Right lobe of liver (tissue), 6 donors: ENCODE measurements around the gene TGFB2. TPM values are rescaled to one million over a fixed set of nuclear protein-coding genes. Genes with fewer than 3 reads are reported as not detected.

ENCODE experiments used
- ATAC-seq, 4 donors: fragments of 200-7000 bp; cut with Tn5 transposase; one replicate each; pipeline ENCODE4 v1.9.1; 2020; ENCODE audit warnings: mild to moderate bottlenecking in 4 of 4, moderate library complexity in 4 of 4
- DNase-seq, 3 donors: peaks; one replicate each; pipeline ENCODE4 v3.0.0-alpha.2; 2020
- H3K27ac ChIP-seq, 3 donors: fragments of 200-600 bp; one replicate each; pipeline ENCODE4 v1.8.0; 2022
- H3K27me3 ChIP-seq, 2 donors: fragments of 200-600 bp; one replicate each; pipeline ENCODE4 v1.8.0; 2022
- H3K36me3 ChIP-seq, 4 donors: fragments of 200-600 bp; sonication (generic) in 1 of 4; one replicate each; pipeline versions ENCODE4 v1.5.1 to v1.8.0; 2017 to 2022; ENCODE audit warnings: control low read depth in 1 of 4
- H3K4me1 ChIP-seq, 4 donors: fragments of 200-600 bp; sonication (generic) in 1 of 4; one replicate each; pipeline versions ENCODE4 v1.5.1 to v1.8.0; 2017 to 2022; ENCODE audit warnings: control low read depth in 1 of 4
- H3K4me3 ChIP-seq, 3 donors: fragments of 200-600 bp; one replicate each; pipeline ENCODE4 v1.8.0; 2022
- H3K9me3 ChIP-seq, 4 donors: fragments of 200-600 bp; sonication (generic) in 1 of 4; one replicate each; pipeline versions ENCODE4 v1.5.1 to v1.8.0; 2017 to 2022; ENCODE audit warnings: control low read depth in 1 of 4
- POLR2A ChIP-seq: fragments of 450-650 bp; IDR thresholded peaks from one replicate; pipeline ENCODE4 v1.6.1; 2017; ENCODE audit warnings: antibody characterized with exemption, mild to moderate bottlenecking
- WGBS: methylation state at CpG from one replicate; pipeline ENCODE4 v1.1.6; 2018; ENCODE audit warnings: low coverage, low lambda C conversion rate; ENCODE audit not compliant: insufficient coverage; ENCODE audit errors: missing lambda C conversion rate; 5-methylcytosine and 5-hydroxymethylcytosine counted together
- intact Hi-C, 2 donors: fragments of 100-400 bp; cut with DNase I; formaldehyde crosslinking; loops; one replicate each; pipeline versions ENCODE4 v1.11.2 to v1.14.1; 2022
- total RNA-seq, 6 experiments: library from RNA; depleted of rRNA in 2 of 6; stranded (reverse); fragments of >200 nt in 2 of 6; fragmentation: NEBNext Ultra II Directional in 3 of 6; extraction: Animal tissue kit (Norgen Biotek cat#: 25700) in 3 of 6; gene quantifications; one replicate each; pipeline versions ENCODE4 v1.1.0 to v1.2.4, GENCODE V29; 2016 to 2023
- TF ChIP-seq, protein P1 (sequence below), 4 donors: fragments of 200-600 bp in 3 of 4; fragments of 450-650 bp in 1 of 4; IDR thresholded peaks; one replicate each; pipeline versions ENCODE4 v1.5.1 to v1.8.0; 2016 to 2022; ENCODE audit warnings: antibody characterized with exemption in 4 of 4, mild to moderate bottlenecking in 2 of 4
- donor health status: DM: no; HTN: yes; CAD: no.
- donor health status: DM: no; HTN: no; CAD: no.
- donor health status: DM: no; HTN: no; CAD: no.
- donor health status: DM: no; HTN: yes; CAD: no.
- donor health status: DM: no; HTN: yes; CAD: no.

TGFB2 gene
- total RNA-seq, 6 experiments from 2014 or later: 0.18 to 2.8 (median 0.34) TPM

GRCh38 chr1:218409946-218410510 is 64.9 kb downstream of the TGFB2 start:
- TF ChIP-seq, protein P1, sequence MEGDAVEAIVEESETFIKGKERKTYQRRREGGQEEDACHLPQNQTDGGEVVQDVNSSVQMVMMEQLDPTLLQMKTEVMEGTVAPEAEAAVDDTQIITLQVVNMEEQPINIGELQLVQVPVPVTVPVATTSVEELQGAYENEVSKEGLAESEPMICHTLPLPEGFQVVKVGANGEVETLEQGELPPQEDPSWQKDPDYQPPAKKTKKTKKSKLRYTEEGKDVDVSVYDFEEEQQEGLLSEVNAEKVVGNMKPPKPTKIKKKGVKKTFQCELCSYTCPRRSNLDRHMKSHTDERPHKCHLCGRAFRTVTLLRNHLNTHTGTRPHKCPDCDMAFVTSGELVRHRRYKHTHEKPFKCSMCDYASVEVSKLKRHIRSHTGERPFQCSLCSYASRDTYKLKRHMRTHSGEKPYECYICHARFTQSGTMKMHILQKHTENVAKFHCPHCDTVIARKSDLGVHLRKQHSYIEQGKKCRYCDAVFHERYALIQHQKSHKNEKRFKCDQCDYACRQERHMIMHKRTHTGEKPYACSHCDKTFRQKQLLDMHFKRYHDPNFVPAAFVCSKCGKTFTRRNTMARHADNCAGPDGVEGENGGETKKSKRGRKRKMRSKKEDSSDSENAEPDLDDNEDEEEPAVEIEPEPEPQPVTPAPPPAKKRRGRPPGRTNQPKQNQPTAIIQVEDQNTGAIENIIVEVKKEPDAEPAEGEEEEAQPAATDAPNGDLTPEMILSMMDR (IDR thresholded peaks at IDR 0.05): no peak
- TF ChIP-seq POLR2A: no peak
- DNase-seq: no peak
- intact Hi-C loops: no loop called here
- no peaks in the 10 kb centered on the region for H3K4me1 ChIP-seq
- no peak overlapping the region for H3K4me3 ChIP-seq
- H3K9me3 ChIP-seq: no peaks in the 10 kb centered on the region
- no peak for ATAC-seq
- no peak overlapping the region for H3K27ac ChIP-seq
- no peaks in the 10 kb centered on the region for H3K36me3 ChIP-seq
- 64% methylated on average over 7 of the region's 8 CpGs for WGBS
- no peaks in the 10 kb centered on the region for H3K27me3 ChIP-seq

DNA sequence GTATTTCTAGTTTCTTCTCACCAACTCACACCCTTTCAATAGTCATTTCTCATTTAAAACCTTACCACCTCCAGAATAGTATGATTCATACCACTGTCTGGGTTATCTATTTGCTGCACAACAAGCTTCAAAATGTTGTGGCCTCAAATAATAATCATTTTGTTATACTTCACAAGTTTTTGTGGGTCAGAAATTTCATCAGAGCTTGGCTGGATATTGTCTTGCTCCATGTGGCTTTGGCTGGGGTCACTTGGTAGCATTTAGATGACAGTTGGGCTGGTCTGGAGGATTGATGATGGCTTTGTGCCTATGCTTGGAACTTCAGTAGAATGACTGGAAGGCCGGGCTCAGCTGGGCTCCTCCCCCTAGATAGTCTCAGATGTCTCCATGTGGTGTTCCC is 66.0 kb downstream of the TGFB2 start:
- TF ChIP-seq, protein P1 (IDR thresholded peaks at IDR 0.05): no peak
- TF ChIP-seq POLR2A: no peak
- H3K4me1 ChIP-seq: no peaks in the 10 kb centered on the region
- intact Hi-C loops: no loop called here
- no peaks in the 10 kb centered on the region for H3K36me3 ChIP-seq
- no peaks in the 10 kb centered on the region for H3K9me3 ChIP-seq
- no peak for ATAC-seq
- DNase-seq: no peak
- no CpG with 5 or more reads among the region's 1 CpG for WGBS
- H3K27ac ChIP-seq: no peak overlapping the region
- no peak overlapping the region for H3K4me3 ChIP-seq
- H3K27me3 ChIP-seq: no peaks in the 10 kb centered on the region

DNA sequence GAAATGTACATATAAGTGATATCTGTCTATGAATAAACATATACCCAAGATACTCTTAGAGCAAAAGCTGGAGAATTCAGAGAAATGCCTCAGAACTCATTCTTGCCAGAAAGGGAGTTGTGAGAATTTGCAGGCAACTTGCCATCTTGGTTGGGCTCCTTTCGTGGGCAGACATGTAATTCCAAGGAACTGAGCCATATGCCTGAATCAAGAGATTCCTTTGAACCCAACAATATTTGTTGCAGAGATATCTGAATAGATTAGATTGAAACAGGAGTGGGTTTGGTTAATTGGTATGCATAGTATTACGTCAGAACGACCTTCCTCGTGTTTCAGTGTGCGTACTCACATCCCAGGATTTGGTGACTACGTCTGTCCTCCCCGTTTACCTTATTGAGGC is 67.0 kb downstream of the TGFB2 start:
- TF ChIP-seq, protein P1 (IDR thresholded peaks at IDR 0.05): no peak
- Histone ChIP-seq H3K27ac (no peak overlapping the region), H3K4me3 (no peak overlapping the region), H3K36me3 (no peaks in the 10 kb centered on the region), H3K9me3 (no peaks in the 10 kb centered on the region), H3K27me3 (no peaks in the 10 kb centered on the region), H3K4me1 (no peaks in the 10 kb centered on the region)
- ATAC-seq: no peak
- intact Hi-C loops: no loop called here
- DNase-seq: no peak
- WGBS: 71% methylated on average over 6 of the region's 7 CpGs

- Histone ChIP-seq H3K27ac (no peak overlapping the region), H3K9me3 (no peaks in the 10 kb centered on the region), H3K4me1 (no peaks in the 10 kb centered on the region), H3K4me3 (no peak overlapping the region), H3K36me3 (no peaks in the 10 kb centered on the region), H3K27me3 (no peaks in the 10 kb centered on the region)
- TF ChIP-seq, protein P1 (IDR thresholded peaks at IDR 0.05): no peak
- TF ChIP-seq POLR2A: no peak
- intact Hi-C loops: no loop called here
- peak in 2 of 4 donors; percentile 29 to 65 for ATAC-seq
- WGBS: 51% methylated on average over 4 of the region's 10 CpGs
- peak in 2 of 3 donors; percentile 20 to 49 for DNase-seq
Observed at GRCh38 chr1:218413179-218413578, 68.0 kb downstream of the TGFB2 start.
